HG02840 (cell line): ENCODE data around the gene ZBTB20.

Source experiments
- ATAC-seq: cut with Tn5 transposase; IDR thresholded peaks from one replicate; pipeline ENCODE4 v1.9.1; 2021; ENCODE audit warnings: mild to moderate bottlenecking, moderate library complexity, moderate number of reproducible peaks; ENCODE audit not compliant: unreplicated experiment, low FRiP score

The ZBTB20 gene

GRCh38 chr3:114408736-114409670, 738.1 kb downstream of the ZBTB20 start:
- ATAC-seq = no peak

GRCh38 chr3:114406922-114407321, 740.2 kb downstream of the ZBTB20 start:
- no peak for ATAC-seq

- ATAC-seq = no peak
Measured at GRCh38 chr3:114406286-114406685, 740.8 kb downstream of the ZBTB20 start.

GRCh38 chr3:114405202-114405990, 741.7 kb downstream of the ZBTB20 start:
- ATAC-seq = no peak

GRCh38 chr3:114404590-114404989, 742.5 kb downstream of the ZBTB20 start:
- no peak for ATAC-seq

- no peak for ATAC-seq
Measured at GRCh38 chr3:114402838-114403237, 744.2 kb downstream of the ZBTB20 start.

GRCh38 chr3:114401346-114401745, 745.7 kb downstream of the ZBTB20 start:
- no peak for ATAC-seq

- no peak for ATAC-seq
Measured at GRCh38 chr3:114400371-114400770, 746.7 kb downstream of the ZBTB20 start.

- ATAC-seq = no peak
Measured at GRCh38 chr3:114394551-114394950, 752.5 kb downstream of the ZBTB20 start.

GRCh38 chr3:114393367-114394072, 753.6 kb downstream of the ZBTB20 start:
- ATAC-seq = no peak

GRCh38 chr3:114392831-114393230, 754.3 kb downstream of the ZBTB20 start:
- no peak for ATAC-seq

- no peak for ATAC-seq
Measured at GRCh38 chr3:114389156-114389555, 757.9 kb downstream of the ZBTB20 start.

GRCh38 chr3:114384558-114384903, 762.6 kb downstream of the ZBTB20 start:
- no peak for ATAC-seq

- peak; percentile 88 for ATAC-seq
Measured at GRCh38 chr3:114383875-114384557, 763.1 kb downstream of the ZBTB20 start.

- no peak for ATAC-seq
Measured at GRCh38 chr3:114380233-114380651, 766.8 kb downstream of the ZBTB20 start.

GRCh38 chr3:114379266-114379665, 767.8 kb downstream of the ZBTB20 start:
- ATAC-seq = no peak

GRCh38 chr3:114378760-114379159, 768.3 kb downstream of the ZBTB20 start:
- no peak for ATAC-seq

GRCh38 chr3:114377426-114377825, 769.7 kb downstream of the ZBTB20 start:
- ATAC-seq = no peak

GRCh38 chr3:114376516-114377185, 770.4 kb downstream of the ZBTB20 start:
- no peak for ATAC-seq
